ENCODE data around the gene MAP6D1. TPM values are rescaled to one million over a fixed set of nuclear protein-coding genes. Genes with fewer than 3 reads are reported as not detected.

The MAP6D1 gene
- total and polyA plus RNA-seq, 9 of the 15 experiments (the other 6 are each of a cell fraction or from before 2014, with no cell fraction given): 0.16 to 1.5 (median 0.44) TPM; not detected in 3

- H3K4me1 ChIP-seq (replicated peaks in 1 of 2; ENCODE audit: control insufficient read depth in 2 of 2, insufficient read depth in 2 of 2, low read length in 2 of 2): no peaks in the 10 kb centered on the region; a peak in 1 of 5 replicates
- no peaks in the 10 kb centered on the region for H4K20me1 ChIP-seq (replicated peaks; ENCODE audit: control insufficient read depth, insufficient read depth, low read length)
- ATAC-seq: no peak
- FAIRE-seq: no peak
- in situ Hi-C loops (cut with MboI): no loop called here
- CTCF ChIA-PET (ENCODE audit: low intra/inter-chr PET ratio): no interaction called here
- H3K9ac ChIP-seq (ENCODE audit: insufficient read depth in 1 of 2, low read depth in 2 of 2, low read length in 2 of 2): no peak overlapping the region; a peak in 1 of 4 replicates
- 90% methylated on average over 6 of the region's 6 CpGs for WGBS (ENCODE audit: insufficient coverage, low coverage, missing lambda C conversion rate)
- H3K27ac ChIP-seq (ENCODE audit: extremely low read depth, low read depth, low read length): no peak overlapping the region
- H3K9me3 ChIP-seq (replicated peaks; ENCODE audit: control insufficient read depth, insufficient read depth, low read depth, low read length): no peaks in the 10 kb centered on the region
- H3K79me2 ChIP-seq (ENCODE audit: control insufficient read depth, insufficient read depth, low read length): no peaks in the 10 kb centered on the region
- TF ChIP-seq HDAC6 (IDR thresholded peaks at IDR 0.05; ENCODE audit: low read depth, low read length): no peak
- TF ChIP-seq ZNF785 (CRISPR knock-in tag; IDR thresholded peaks at IDR 0.05): no peak
- no peak for TF ChIP-seq NCOA2 (IDR thresholded peaks at IDR 0.05; ENCODE audit: partially characterized antibody in 2 of 2)
- no peak for TF ChIP-seq ZNF280B (CRISPR knock-in tag; IDR thresholded peaks at IDR 0.05)
- TF ChIP-seq U2AF1 (optimal IDR thresholded peaks at IDR 0.05; ENCODE audit: low read depth, low read length): no peak
- TF ChIP-seq ZNF512 (tag; IDR thresholded peaks at IDR 0.05): no peak
- TF ChIP-seq SFPQ (IDR thresholded peaks at IDR 0.05; ENCODE audit: low read depth, low read length): no peak
- no peak for TF ChIP-seq CHD2 (IDR thresholded peaks at IDR 0.05; ENCODE audit: low read depth, low read length)
- H3K4me3 ChIP-seq: no peak overlapping the region
- intact Hi-C loops (cut with micrococcal nuclease): no loop called here
- POLR2A ChIA-PET: interaction anchor here (0.6 kb wide), 1 partner anchor 396 kb away, joined by 3 read pairs; no protein-coding TSS in a partner anchor
- no peak overlapping the region for H3K4me2 ChIP-seq (ENCODE audit: insufficient read depth, low read length)
- BruUV-seq (replicated peaks): no TSS peak
- H3K36me3 ChIP-seq (ENCODE audit: control insufficient read depth, insufficient read depth, low read length): peaks cover 68% of the 10 kb centered on the region
- H3K9me1 ChIP-seq (ENCODE audit: control insufficient read depth, insufficient read depth, low read length): no peaks in the 10 kb centered on the region
- H2AFZ ChIP-seq (ENCODE audit: low read depth, low read length): no peak overlapping the region
- H3K27me3 ChIP-seq (ENCODE audit: control insufficient read depth in 2 of 2, insufficient read depth in 2 of 2, low read length in 2 of 2): no peaks in the 10 kb centered on the region
- DNase-seq (ENCODE audit: extremely low read depth in 1 of 4, low spot score in 3 of 4): no peak
Measured at GRCh38 chr3:183781246-183781645, 44.1 kb downstream of the MAP6D1 start.
